Activated CD4-positive, alpha-beta T cell treated with anti-CD3 and anti-CD28 coated beads, Interleukin-2, amount 50 U/mL, for 48 hours (primary cell): ENCODE measurements around the gene RFX7.
"Not testable (repeated sequence)": the region's sequence is repeated elsewhere in the genome, so short reads cannot be mapped to it uniquely, and the experiment has no call there.

Experiments used
- DNase-seq, 2 experiments: peaks; one replicate each; pipeline ENCODE4 v3.0.0-alpha.2; 2020

RFX7 gene

DNA sequence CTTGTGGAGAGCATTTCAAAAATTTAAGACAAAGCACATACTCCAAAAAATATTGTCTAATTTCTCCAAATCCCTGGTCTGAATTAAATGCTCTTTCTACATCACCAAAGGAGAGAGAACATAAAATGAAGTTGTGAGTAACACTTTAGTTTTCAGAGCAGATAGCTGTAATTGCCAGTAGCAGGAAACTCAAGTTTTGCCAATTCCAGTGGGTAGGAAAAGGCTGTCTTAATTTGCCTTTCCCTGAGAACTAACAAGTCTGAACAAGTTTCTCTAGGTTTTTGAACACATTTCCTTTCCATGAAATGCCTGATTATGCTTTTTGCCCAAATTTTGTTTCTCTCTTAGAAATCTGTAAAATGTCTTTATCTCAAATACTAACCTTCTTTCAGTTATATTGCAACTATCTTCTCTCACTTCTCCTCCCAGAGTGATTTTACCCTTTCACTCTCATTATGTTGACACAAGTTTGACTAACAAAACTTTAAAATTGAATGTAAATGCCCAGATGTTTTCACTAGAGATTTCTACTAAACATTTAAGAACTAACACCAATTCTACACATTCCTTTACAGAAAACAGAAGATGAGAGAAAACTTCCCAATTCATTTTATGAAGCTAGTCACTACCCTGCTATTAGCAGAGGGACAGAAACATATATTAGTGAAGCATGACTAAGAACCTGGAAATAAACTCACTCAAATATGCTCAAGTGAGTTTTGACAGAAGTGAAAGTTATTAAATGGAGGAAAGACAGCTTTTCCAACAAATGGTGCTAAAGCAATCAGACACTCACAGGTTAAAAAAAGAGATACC lies 38.4 kb downstream of the RFX7 start:
- no peak for DNase-seq

GRCh38 chr15:56203312-56203922 lies 40.3 kb downstream of the RFX7 start:
- DNase-seq, result not testable (repeated sequence)

DNA sequence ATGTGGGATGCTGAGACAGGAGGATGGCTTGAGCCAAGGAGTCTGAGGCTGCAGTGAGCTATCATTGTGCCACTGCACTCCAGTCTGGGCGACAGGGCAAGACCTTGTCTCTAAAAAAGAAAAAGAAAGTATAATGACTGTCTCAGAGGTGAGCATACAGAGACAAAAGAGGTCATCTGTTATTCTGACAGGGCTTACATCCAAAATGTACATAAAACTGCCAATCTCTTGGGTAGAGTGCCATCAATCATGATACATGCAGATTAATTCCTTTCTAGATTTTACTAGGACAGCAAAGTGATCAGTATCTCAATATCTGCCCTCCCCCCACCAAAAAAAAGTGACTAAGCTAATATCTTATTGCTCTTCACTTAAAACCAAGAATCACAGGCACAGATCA lies 41.0 kb downstream of the RFX7 start:
- DNase-seq, result no peak

DNA sequence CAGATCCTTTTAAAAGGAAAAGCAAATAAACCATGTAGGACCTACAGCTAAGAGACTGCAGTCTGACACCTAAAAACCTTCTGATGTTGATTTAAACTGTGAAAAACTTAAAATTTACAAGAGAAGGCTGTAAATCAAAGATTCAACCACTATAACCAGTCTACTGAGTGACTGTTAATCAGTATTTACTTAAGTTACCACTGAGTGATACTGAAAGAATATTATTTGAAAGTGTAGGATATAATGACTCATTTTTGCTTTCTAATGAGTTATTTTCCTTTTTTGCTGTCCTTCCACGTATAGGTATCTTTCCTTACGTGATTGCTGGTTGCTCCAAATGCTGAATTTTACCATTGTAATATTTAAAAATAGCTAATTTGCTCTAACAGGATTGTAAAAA lies 44.6 kb downstream of the RFX7 start:
- DNase-seq, result no peak

GRCh38 chr15:56194035-56194434 lies 49.6 kb downstream of the RFX7 start:
- no peak for DNase-seq

- no peak for DNase-seq
These were observed 50.8 kb downstream of the RFX7 start for GRCh38 chr15:56192659-56193442.

- no peak for DNase-seq
These were observed 56.0 kb downstream of the RFX7 start for GRCh38 chr15:56187665-56188064.

DNA sequence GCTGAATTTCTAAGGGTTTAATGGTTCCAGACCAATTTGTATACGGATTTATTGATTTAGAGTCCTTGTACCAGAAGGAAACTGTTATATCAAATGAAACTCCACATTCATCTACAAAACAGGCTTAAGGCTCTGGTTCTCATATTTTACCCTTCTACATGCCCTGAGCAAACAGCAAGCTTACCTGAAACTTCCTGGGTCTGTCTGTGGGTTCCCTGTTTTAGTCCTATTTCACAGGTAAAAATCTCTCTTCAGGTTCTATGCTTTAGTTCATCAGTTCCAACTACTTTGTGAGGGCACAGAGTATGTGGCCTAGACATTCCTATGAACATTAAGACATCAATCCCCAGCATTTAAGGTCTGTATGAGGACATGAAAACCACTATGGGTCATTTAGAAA lies 57.7 kb downstream of the RFX7 start:
- DNase-seq, result no peak

DNA sequence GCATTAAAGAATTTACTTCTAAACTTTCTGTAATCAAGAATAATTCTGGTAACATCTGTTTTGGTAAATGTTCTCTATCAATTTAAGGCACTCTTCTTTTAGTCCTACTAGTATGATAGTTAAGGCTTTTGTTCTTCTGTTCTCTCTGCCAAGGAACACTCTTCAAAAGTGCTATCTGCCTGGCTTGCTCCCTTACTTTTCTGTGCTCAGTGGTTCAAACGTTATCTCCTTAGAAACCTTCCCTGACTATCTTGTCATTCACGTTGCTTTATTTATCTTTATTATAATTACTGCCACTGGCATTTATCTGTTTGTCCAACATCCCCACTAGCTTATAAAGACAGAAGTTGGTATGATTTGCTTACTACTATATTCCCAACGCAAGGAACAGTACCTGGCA lies 59.2 kb downstream of the RFX7 start:
- no peak for DNase-seq

GRCh38 chr15:56180851-56181250 lies 62.8 kb downstream of the RFX7 start:
- no peak for DNase-seq

DNA sequence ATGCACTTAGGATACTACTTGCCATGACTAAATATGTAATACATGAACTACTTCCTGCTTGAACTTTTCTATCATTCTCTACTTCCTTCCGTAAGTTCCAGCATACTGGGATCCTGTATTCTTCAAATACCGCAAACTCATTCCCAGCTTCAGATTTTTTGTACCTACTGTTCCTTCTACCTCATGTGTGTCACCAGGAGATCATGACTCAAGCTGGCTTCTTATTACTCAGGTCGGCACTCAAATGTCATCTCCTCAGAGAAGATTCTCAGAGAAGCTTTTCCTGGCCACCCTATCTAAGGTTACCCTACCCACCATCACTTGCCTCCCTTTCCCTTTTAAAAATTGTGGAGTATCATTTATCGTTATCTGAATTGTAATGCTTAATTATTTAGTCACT lies 66.7 kb downstream of the RFX7 start:
- DNase-seq, result no peak

DNA sequence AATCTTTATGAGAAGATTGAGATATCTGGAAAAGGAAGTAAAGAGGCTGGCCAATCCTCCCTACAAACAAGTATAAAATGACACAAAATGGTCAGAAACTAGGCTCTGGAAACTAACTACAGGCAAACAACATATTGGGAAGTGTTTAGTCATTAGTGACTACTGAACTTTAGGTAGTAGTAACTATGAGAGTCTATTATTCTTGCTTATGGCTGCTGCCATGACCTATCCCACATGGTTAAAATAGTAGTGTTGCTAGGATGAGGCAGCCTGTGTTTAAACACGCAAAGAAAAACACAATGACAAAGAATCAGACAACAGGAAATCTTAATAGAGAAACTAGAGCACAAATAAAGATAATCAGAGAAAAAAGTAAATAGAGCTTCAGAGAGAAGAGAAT lies 67.9 kb downstream of the RFX7 start:
- no peak for DNase-seq

- DNase-seq, result no peak
These were observed 69.0 kb downstream of the RFX7 start for GRCh38 chr15:56174649-56175048.

DNA sequence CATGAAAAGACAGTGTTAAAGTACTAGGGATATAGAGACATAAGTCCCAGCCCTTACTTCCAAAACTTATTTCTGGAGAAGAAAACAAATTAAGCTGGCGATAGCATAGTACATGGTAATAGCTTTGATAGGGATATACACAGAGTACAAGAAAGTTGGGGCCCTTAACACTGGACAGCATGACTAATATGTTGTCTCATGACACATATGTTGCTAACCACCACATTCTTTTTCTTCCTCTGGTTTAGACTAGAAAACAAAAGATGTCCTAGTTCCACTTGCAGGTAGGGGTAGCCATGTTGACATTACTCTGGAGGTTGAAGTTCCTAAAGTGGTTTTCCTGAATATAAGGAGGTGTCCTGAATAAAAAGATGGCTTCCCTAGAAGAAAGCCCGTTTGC lies 75.3 kb downstream of the RFX7 start:
- DNase-seq, result no peak

GRCh38 chr15:56165234-56165633 lies 78.4 kb downstream of the RFX7 start:
- DNase-seq, result no peak

DNA sequence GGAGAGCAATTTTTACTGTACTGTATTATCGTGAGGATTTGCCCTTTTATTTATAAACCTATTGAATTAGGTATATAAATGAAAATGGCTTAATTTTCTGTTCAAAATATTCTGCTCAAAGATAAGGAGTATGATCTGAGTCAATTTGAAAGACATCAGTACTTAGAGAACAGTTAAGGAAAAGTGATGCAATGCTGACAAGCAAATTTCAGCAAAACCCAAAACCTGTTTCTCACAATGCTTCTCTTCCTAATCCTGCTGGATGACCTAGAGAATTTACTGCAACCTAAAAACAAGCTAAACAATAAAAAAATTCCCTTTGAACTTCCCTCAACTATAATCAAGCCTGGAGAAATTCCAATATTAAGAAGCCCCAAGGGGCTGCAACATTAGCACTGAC lies 82.7 kb downstream of the RFX7 start:
- DNase-seq, result no peak

GRCh38 chr15:56156877-56157276 lies 86.8 kb downstream of the RFX7 start:
- no peak for DNase-seq

- DNase-seq, result not testable (repeated sequence)
These were observed 88.4 kb downstream of the RFX7 start for GRCh38 chr15:56155278-56155677.

- not testable (repeated sequence) for DNase-seq
These were observed 88.9 kb downstream of the RFX7 start for GRCh38 chr15:56154768-56155167.

- no peak for DNase-seq
These were observed 93.5 kb downstream of the RFX7 start for GRCh38 chr15:56150204-56150603.

GRCh38 chr15:56148064-56148463 lies 95.6 kb downstream of the RFX7 start:
- no peak for DNase-seq

DNA sequence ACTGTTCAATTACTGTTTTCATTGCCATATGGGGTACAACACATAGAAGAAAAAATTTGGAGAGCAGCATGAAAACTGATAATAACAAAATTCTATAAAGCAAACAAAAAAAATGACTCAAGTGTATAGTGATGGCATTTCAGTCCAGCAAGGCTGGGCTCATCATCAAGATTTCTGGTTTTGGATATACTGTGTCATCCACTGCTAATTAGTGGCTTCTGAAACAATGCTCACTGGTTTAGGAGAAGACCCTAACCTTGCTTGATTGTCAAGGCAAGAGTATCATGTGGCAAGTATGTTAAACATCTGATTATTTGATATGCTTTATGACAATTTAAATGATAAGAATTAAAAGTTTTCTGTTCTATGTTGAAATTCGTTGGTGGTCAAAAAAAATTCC lies 96.9 kb downstream of the RFX7 start:
- no peak for DNase-seq

DNA sequence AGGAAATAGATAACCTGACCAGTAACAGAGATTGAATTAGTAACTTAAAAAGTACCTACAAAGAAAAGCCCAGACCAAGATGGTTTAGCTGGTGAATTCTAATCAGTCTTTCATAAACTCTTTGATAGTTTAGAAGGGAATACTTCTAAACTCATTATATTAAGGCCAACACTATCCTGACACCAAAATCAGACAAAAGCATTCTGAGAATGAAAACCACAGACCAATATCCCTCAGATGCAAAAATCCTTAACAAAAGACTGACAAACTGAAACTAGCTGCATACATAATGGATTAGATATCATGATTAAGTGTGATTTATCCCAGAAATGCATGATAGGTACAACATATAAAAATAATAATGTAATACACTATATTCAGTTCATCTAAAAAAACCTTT lies 115.6 kb downstream of the RFX7 start:
- no peak for DNase-seq

- no peak for DNase-seq
These were observed 117.3 kb downstream of the RFX7 start for GRCh38 chr15:56126409-56126808.
